ENCODE results near the gene INO80E.
"Not testable (repeated sequence)": the region's sequence is repeated elsewhere in the genome, so short reads cannot be mapped to it uniquely, and the experiment has no call there.

The INO80E gene

GRCh38 chr16:30032083-30032819 is 36.2 kb downstream of the INO80E start:
- no peak for DNase-seq (ENCODE audit: low read depth)

GRCh38 chr16:30033270-30033669 is 37.2 kb downstream of the INO80E start:
- no peak for DNase-seq (ENCODE audit: low read depth)

GRCh38 chr16:30040221-30040620 is 44.2 kb downstream of the INO80E start:
- DNase-seq (ENCODE audit: low read depth): no peak

- not testable (repeated sequence) for DNase-seq (ENCODE audit: low read depth)
These were observed 44.6 kb downstream of the INO80E start for GRCh38 chr16:30040690-30041089.

DNA sequence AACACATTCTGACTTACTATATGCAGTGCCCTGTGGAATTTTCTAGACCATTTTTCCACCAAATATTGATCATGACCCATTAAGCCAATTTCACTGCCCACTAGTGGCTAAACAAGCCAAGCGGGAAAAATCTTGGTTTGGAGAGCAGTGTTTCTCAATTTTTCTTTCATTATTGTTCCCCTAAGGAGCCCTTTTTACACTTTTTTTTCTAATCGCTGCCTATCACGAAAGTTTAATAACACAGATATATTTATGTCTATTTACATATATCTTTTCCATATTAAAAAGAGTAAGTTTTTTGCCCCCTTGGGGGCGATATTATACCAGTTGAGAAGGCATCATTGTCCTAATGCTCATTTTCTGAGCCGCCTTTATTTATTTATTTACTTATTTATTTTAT is 45.8 kb downstream of the INO80E start:
- DNase-seq (ENCODE audit: low read depth): no peak

- DNase-seq (ENCODE audit: low read depth): no peak
These were observed 50.1 kb downstream of the INO80E start for GRCh38 chr16:30046178-30046577.

GRCh38 chr16:30046588-30046987 is 50.5 kb downstream of the INO80E start:
- no peak for DNase-seq (ENCODE audit: low read depth)

DNA sequence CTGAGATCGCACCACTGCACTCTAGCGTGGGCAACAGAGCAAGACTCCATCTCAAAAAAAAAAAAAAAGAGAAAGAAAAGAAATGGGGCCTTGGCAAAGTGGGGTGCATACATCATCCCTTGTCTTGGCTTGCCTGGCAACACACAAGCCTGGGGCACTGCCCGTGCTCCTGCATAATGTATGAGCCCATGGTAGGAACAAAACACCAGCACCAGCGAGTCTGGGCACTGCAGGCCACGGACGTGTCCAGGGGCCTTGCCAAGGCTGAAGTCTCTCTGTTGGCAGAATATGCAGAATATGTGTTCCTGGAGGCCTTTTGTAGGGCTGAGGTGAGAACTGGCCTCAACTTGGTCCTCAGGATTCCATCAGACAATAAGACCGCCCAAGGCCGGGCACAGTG is 53.8 kb downstream of the INO80E start:
- DNase-seq (ENCODE audit: low read depth): no peak

GRCh38 chr16:30051518-30051917 is 55.5 kb downstream of the INO80E start:
- DNase-seq (ENCODE audit: low read depth): no peak

- DNase-seq (ENCODE audit: low read depth): no peak
These were observed 56.8 kb downstream of the INO80E start for GRCh38 chr16:30052671-30053372.

DNA sequence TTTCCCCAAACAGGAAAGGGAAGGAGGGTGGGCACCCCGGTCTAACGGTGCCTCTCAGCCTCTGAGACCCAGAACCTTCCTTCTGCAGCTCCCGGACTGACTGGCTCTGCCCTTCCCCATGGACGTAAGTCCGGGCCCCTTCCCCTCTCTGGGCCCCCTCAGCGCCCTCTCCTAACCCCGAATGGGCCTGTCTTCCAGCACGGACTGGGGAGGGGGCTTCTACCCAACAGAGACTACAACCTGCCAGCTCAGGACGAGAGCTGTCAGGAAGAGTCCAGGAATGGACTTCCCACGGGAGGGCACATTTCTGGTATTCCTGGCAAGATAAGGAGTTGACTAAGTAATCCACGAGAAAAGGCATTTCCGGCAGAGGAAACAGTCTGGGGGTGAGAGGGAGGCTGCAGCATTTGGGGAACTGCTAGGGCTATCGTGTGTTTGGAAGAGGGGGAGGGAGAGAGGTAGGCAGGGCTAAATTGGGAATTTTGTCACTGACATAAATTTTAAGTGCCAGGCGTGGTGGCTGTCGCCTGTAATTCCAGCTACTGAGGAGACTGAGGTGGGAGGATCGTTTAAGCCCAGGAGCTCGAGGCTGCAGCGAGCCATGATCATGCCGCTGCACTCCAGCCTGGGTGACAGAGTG is 57.5 kb downstream of the INO80E start:
- no peak for DNase-seq (ENCODE audit: low read depth)

DNA sequence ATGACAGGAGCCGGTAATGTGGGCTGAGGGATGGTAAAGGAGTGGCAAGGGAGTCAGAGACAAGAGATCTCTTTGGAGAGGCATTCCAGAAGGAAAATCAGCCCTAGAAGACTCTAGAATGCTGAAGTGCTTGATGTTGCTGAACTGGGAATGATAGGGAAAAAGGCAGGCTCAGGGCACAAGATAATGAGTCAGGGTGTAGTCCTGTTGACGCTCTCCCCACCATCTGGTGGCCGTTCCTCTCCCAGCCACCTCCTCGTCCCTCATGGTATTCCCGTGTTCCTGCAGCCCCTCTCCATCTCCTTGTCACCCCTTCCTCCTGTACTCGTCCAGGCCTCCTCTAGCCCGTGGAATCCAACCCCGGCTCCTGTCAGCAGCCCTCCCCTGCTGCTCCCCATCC is 58.4 kb downstream of the INO80E start:
- no peak for DNase-seq (ENCODE audit: low read depth)

GRCh38 chr16:30054959-30055553 is 59.0 kb downstream of the INO80E start:
- no peak for DNase-seq (ENCODE audit: low read depth)

All from non-pigmented ciliary epithelial cell (primary cell).